Aorta (tissue), 5 donors: ENCODE results near the gene LRRC8B. TPM values are rescaled to one million over a fixed set of nuclear protein-coding genes. Genes with fewer than 3 reads are reported as not detected.
A peak's percentile ranks its signal among the peaks of the same experiment; 100 is the strongest.
"Not testable (repeated sequence)": the region's sequence is repeated elsewhere in the genome, so short reads cannot be mapped to it uniquely, and the experiment has no call there.

ENCODE experiments used
- ATAC-seq: fragments of 200-7000 bp; cut with Tn5 transposase; one replicate; pipeline ENCODE4 v1.9.1; 2022; ENCODE audit warnings: moderate library complexity; ENCODE audit not compliant: low FRiP score
- DNase-seq, 2 donors: peaks; one replicate each; pipeline ENCODE4 v3.0.0-alpha.2; 2020
- H3K27ac ChIP-seq, 2 donors: one replicate each; pipeline ENCODE4 v1.5.1; 2013; ENCODE audit warnings: low read length in 2 of 2, mild to moderate bottlenecking in 2 of 2, moderate library complexity in 2 of 2, control low read depth in 1 of 2, inconsistent platforms in 1 of 2, low read depth in 1 of 2
- H3K27me3 ChIP-seq, 2 donors: one replicate each; pipeline ENCODE4 v1.6.1; 2013; ENCODE audit warnings: control low read depth in 1 of 2, low read length in 1 of 2, mild to moderate bottlenecking in 1 of 2, moderate library complexity in 1 of 2; ENCODE audit not compliant: insufficient read depth in 2 of 2, control insufficient read depth in 1 of 2
- H3K36me3 ChIP-seq, 2 donors: one replicate each; pipeline ENCODE4 v1.6.1; 2013; ENCODE audit warnings: control low read depth in 1 of 2, low read length in 1 of 2, mild to moderate bottlenecking in 1 of 2; ENCODE audit not compliant: insufficient read depth in 2 of 2, control insufficient read depth in 1 of 2
- H3K4me1 ChIP-seq, 2 donors: one replicate each; pipeline ENCODE4 v1.6.1; 2013; ENCODE audit warnings: low read length in 2 of 2, control low read depth in 1 of 2, mild to moderate bottlenecking in 1 of 2, moderate library complexity in 1 of 2; ENCODE audit not compliant: insufficient read depth in 2 of 2, control insufficient read depth in 1 of 2
- H3K4me3 ChIP-seq, 2 donors: one replicate each; pipeline ENCODE4 v1.5.1; 2013; ENCODE audit warnings: low read length in 2 of 2, control low read depth in 1 of 2, mild to moderate bottlenecking in 1 of 2
- H3K9me3 ChIP-seq: one replicate; pipeline ENCODE4 v1.6.1; 2013; ENCODE audit warnings: mild to moderate bottlenecking, low read length; ENCODE audit not compliant: control insufficient read depth
- WGBS, 2 donors: extraction: QIAGEN DNeasy Blood & Tissue Kit; methylation state at CpG; one replicate each; pipeline ENCODE4 v1.1.7; 2013; 5-methylcytosine and 5-hydroxymethylcytosine counted together
- intact Hi-C, 2 donors: fragments of 100-400 bp; cut with DNase I; formaldehyde crosslinking; loops; one replicate each; pipeline versions ENCODE4 v1.14.2 to v1.15.0; 2022
- polyA plus RNA-seq, 2 donors: library from polyadenylated mRNA; stranded (reverse); fragments of 200-250 nt; gene quantifications; one replicate each; pipeline ENCODE4 v1.2.3, GENCODE V29; 2013
- total RNA-seq, 2 donors: library from RNA; stranded (reverse); fragmentation: NEBNext Ultra II Directional; extraction: Animal tissue kit (Norgen Biotek cat#: 25700); gene quantifications; one replicate each; pipeline ENCODE4 v1.2.1, GENCODE V29; 2021
- donor health status: healthy with polysubstance abuse.
- donor health status: Bipolar disorder and iron deficiency.
- donor health status: DM: no; HTN: no; CAD: no.
- donor health status: DM: no; HTN: no; CAD: no.
- donor health status: DM: yes; HTN: yes; CAD: no.

The LRRC8B gene
- total and polyA plus RNA-seq, 4 donors: 0.72 to 5.9 (median 2.6) TPM

- 46% methylated on average over 2 of the region's 2 CpGs for WGBS, 2 donors
- no peak for DNase-seq
- no peak overlapping the region for H3K4me3 ChIP-seq
- ATAC-seq: peak; percentile 33
- no peaks in the 10 kb centered on the region for H3K4me1 ChIP-seq
- intact Hi-C loops: loop anchor here in 1 of 2 donors (5.0 kb wide), 1 partner anchor 98 kb away; no protein-coding TSS in a partner anchor
- no peak overlapping the region for H3K27ac ChIP-seq
- H3K9me3 ChIP-seq: peaks cover 2% of the 10 kb centered on the region
- H3K36me3 ChIP-seq: no peaks in the 10 kb centered on the region
- H3K27me3 ChIP-seq: no peaks in the 10 kb centered on the region
Measured at GRCh38 chr1:89489047-89489729, 35.4 kb upstream of the LRRC8B start.

GRCh38 chr1:89490389-89490788, 34.2 kb upstream of the LRRC8B start:
- intact Hi-C loops: no loop called here
- ATAC-seq: no peak
- 73 to 88% methylated on average over 3 of the region's 3 CpGs for WGBS, 2 donors
- H3K36me3 ChIP-seq: no peaks in the 10 kb centered on the region
- no peaks in the 10 kb centered on the region for H3K4me1 ChIP-seq
- H3K4me3 ChIP-seq: no peak overlapping the region
- no peak for DNase-seq
- peaks cover 2% of the 10 kb centered on the region for H3K9me3 ChIP-seq
- H3K27ac ChIP-seq: no peak overlapping the region
- H3K27me3 ChIP-seq: no peaks in the 10 kb centered on the region

GRCh38 chr1:89499320-89499719, 25.3 kb upstream of the LRRC8B start:
- no peak for ATAC-seq
- no peaks in the 10 kb centered on the region for H3K9me3 ChIP-seq
- WGBS, 2 donors: 60 to 63% methylated on average over 6 of the region's 6 CpGs
- H3K27me3 ChIP-seq: no peaks in the 10 kb centered on the region
- no peak overlapping the region for H3K27ac ChIP-seq
- H3K4me3 ChIP-seq: no peak overlapping the region
- H3K4me1 ChIP-seq: no peaks in the 10 kb centered on the region
- DNase-seq: no peak
- H3K36me3 ChIP-seq: no peaks in the 10 kb centered on the region
- intact Hi-C loops: no loop called here

- 52 to 62% methylated on average over 2 of the region's 2 CpGs for WGBS, 2 donors
- Histone ChIP-seq H3K27me3 (no peaks in the 10 kb centered on the region), H3K4me3 (no peak overlapping the region), H3K27ac (no peak overlapping the region), H3K36me3 (no peaks in the 10 kb centered on the region), H3K9me3 (no peaks in the 10 kb centered on the region), H3K4me1 (no peaks in the 10 kb centered on the region)
- no peak for DNase-seq
- no peak for ATAC-seq
- intact Hi-C loops: no loop called here
Measured at GRCh38 chr1:89502042-89502441, 22.6 kb upstream of the LRRC8B start.

- ATAC-seq (no peak), DNase-seq (no peak)
- 50 to 60% methylated on average over 1 of the region's 1 CpG for WGBS, 2 donors
- no peak overlapping the region for H3K4me3 ChIP-seq
- H3K36me3 ChIP-seq: no peaks in the 10 kb centered on the region
- no peak overlapping the region for H3K27ac ChIP-seq
- H3K4me1 ChIP-seq: no peaks in the 10 kb centered on the region
- no peaks in the 10 kb centered on the region for H3K27me3 ChIP-seq
- intact Hi-C loops: no loop called here
- no peaks in the 10 kb centered on the region for H3K9me3 ChIP-seq
Measured at GRCh38 chr1:89502895-89503294, 21.7 kb upstream of the LRRC8B start.

- Histone ChIP-seq H3K9me3 (peaks cover 3% of the 10 kb centered on the region), H3K27ac (no peak overlapping the region), H3K36me3 (no peaks in the 10 kb centered on the region), H3K27me3 (no peaks in the 10 kb centered on the region), H3K4me1 (no peaks in the 10 kb centered on the region), H3K4me3 (no peak overlapping the region)
- WGBS, 2 donors: 64 to 87% methylated on average over 2 of the region's 2 CpGs
- ATAC-seq (no peak), DNase-seq (no peak)
- intact Hi-C loops: no loop called here
Measured at GRCh38 chr1:89503690-89504089, 20.9 kb upstream of the LRRC8B start.

GRCh38 chr1:89510061-89510460, 14.6 kb upstream of the LRRC8B start:
- H3K9me3 ChIP-seq, H3K27me3 ChIP-seq, intact Hi-C loops: not testable (repeated sequence)

GRCh38 chr1:89512996-89513720, 11.5 kb upstream of the LRRC8B start:
- H3K9me3 ChIP-seq: peaks cover 2% of the 10 kb centered on the region
- H3K27me3 ChIP-seq: no peaks in the 10 kb centered on the region
- H3K4me3 ChIP-seq: no peak overlapping the region
- H3K36me3 ChIP-seq: no peaks in the 10 kb centered on the region
- no peaks in the 10 kb centered on the region for H3K4me1 ChIP-seq
- intact Hi-C loops: no loop called here
- 83 to 97% methylated on average over 1 of the region's 1 CpG for WGBS, 2 donors
- no peak overlapping the region for H3K27ac ChIP-seq
- ATAC-seq (no peak), DNase-seq (no peak)

More at GRCh38 chr1:89510061-89510460, 14.6 kb upstream of the LRRC8B start:
- 83 to 93% methylated on average over 3 of the region's 5 CpGs for WGBS, 2 donors
- H3K36me3 ChIP-seq, H3K4me3 ChIP-seq, H3K27ac ChIP-seq, H3K4me1 ChIP-seq, ATAC-seq, DNase-seq: not testable (repeated sequence)

- Histone ChIP-seq H3K4me3 (no peak overlapping the region), H3K36me3 (no peaks in the 10 kb centered on the region), H3K27ac (no peak overlapping the region), H3K4me1 (no peaks in the 10 kb centered on the region), H3K9me3 (no peaks in the 10 kb centered on the region), H3K27me3 (no peaks in the 10 kb centered on the region)
- no peak for DNase-seq
- WGBS, 2 donors: 58 to 74% methylated on average over 4 of the region's 4 CpGs
- ATAC-seq: no peak
- intact Hi-C loops: no loop called here
Measured at GRCh38 chr1:89516055-89516454, 8.6 kb upstream of the LRRC8B start.
